GF-D8 (cell line): Measurements from ENCODE around the gene GALNT5.
"Not testable (repeated sequence)": the region's sequence is repeated elsewhere in the genome, so short reads cannot be mapped to it uniquely, and the experiment has no call there.

Experiments
- DNase-seq: peaks from one replicate; lab custom pipeline; 2025; lab: John Stamatoyannopoulos, UW

Gene GALNT5, protein sequence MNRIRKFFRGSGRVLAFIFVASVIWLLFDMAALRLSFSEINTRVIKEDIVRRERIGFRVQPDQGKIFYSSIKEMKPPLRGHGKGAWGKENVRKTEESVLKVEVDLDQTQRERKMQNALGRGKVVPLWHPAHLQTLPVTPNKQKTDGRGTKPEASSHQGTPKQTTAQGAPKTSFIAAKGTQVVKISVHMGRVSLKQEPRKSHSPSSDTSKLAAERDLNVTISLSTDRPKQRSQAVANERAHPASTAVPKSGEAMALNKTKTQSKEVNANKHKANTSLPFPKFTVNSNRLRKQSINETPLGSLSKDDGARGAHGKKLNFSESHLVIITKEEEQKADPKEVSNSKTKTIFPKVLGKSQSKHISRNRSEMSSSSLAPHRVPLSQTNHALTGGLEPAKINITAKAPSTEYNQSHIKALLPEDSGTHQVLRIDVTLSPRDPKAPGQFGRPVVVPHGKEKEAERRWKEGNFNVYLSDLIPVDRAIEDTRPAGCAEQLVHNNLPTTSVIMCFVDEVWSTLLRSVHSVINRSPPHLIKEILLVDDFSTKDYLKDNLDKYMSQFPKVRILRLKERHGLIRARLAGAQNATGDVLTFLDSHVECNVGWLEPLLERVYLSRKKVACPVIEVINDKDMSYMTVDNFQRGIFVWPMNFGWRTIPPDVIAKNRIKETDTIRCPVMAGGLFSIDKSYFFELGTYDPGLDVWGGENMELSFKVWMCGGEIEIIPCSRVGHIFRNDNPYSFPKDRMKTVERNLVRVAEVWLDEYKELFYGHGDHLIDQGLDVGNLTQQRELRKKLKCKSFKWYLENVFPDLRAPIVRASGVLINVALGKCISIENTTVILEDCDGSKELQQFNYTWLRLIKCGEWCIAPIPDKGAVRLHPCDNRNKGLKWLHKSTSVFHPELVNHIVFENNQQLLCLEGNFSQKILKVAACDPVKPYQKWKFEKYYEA

DNA sequence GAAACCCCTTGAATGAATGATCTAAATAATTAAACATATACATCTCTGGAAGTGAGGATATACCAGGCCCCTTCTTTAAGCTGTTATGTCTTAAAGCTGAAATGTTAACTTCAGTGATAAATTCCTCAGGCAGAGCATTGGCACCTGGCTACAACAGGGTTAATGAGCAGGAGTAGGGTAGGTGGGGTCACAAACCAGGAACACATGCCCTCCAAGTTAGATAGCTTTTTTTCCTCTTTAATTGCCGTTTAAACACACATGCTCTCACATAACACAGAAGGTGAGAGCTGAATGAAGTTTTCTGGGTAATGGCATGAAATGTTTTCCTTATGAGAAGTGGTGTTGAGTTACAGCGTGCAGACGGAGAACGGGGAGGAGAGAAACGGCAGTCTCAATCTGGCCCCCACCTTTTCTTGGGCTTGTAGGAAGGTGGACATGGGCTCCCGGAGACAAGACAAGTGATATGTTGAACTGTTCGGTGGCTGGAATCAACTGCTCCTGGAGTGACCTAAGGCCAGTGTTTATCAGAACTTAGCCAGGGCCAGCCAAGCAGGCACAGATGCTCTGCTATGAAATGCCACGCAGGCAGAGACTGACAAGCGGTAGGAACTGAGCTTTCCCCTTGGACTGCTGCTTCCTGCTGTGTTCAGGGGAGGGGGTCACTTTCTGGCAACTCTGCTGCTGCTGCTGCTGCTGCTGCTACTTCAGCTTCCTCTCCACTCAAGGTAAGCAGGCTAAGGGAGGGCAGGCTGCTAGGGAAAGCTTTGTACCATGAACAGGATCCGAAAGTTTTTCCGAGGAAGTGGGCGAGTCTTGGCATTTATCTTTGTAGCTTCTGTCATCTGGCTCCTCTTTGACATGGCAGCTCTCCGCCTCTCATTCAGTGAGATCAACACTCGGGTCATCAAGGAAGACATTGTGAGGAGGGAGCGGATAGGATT lies at the start of gene GALNT5:
GALNT5 (plus strand) TSS at position 394 of the 941 bp plus-strand sequence; CDS start at position 772, 378 bp downstream.
- DNase-seq, result no peak

DNA sequence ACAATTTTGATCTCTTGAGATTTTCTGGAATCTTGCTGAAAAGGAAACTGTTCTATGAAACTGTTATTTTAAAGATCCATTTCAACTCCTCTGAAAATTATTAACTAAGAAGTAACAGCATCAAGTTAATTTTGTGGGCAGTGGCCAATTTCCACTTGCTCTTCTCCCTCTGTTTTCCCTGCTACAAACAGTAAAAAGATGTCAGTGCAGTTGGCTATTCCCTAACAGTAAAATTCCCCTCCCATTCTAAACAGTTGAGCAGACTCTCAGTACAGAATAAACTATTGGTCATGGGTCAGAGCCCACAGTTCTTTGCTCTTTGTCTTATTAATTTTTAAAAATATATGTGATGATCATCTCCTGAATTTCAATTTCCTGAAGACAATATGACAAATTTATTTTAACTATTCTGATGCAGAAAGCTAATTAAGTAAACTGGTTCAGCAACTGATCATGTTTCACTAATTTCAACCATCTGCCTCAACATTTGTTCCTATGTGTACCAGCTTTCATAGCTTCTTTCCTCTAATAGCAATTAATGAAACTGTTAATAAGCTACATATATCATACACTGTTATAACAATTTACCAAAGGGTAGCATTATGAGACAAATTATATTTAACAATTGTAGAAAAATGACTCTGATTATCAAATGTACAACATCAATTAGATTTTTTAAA lies 41.1 kb upstream of the GALNT5 start:
- no peak for DNase-seq

DNA sequence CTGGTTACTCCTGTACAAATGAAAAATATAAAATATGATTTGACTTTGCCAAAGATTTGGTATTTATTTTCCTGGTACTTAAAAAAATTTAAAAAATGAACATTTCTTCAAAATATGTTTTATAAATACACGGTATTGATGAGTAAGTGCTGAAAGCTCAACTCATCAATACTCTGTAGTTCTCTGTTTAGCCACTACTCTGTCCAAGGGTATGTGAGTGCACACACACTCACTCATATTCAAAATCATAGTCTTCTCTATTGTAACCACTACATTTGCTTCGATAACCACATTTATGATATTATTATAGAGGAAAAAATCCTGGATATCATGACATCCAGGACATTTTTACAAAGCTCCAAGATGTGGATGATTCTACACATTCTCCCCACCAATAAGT lies 40.1 kb upstream of the GALNT5 start:
- no peak for DNase-seq

DNA sequence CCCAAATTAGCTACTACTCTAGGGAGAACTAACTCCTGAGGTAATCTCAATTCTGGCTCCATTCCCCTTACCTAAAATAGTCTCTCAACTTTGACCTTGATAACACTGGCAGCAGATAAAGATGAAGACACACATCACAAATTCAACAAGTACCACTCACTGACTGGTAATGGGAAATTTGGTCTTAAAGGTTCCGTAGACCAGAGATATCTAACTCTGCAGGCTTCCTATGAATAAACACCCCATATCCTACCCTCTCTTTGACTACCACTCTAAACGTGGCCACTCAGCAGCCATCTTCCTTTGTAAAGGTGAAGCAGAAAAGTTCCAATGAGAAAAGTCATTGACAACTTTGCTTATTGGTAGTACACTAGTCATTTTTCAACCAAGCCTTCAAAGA lies 38.6 kb upstream of the GALNT5 start:
- no peak for DNase-seq

DNA sequence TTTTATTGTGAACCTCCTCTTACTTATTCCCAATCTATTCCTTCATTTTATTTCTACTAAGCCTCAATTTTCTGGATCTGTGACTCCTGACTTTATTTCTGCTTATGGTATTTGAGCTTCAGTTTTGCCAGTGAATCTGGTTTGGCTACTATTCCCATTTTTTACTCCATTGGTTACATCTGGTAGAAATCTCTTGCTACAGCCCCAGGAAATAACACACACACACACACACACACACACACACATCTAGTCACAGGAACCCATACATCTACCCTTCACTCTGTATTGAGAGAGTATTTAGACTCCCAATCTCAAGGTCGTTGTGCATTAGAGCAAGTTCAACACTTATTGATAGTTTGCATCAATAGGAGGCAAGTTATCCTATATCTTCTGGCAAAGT lies 37.0 kb upstream of the GALNT5 start:
- DNase-seq, result no peak

DNA sequence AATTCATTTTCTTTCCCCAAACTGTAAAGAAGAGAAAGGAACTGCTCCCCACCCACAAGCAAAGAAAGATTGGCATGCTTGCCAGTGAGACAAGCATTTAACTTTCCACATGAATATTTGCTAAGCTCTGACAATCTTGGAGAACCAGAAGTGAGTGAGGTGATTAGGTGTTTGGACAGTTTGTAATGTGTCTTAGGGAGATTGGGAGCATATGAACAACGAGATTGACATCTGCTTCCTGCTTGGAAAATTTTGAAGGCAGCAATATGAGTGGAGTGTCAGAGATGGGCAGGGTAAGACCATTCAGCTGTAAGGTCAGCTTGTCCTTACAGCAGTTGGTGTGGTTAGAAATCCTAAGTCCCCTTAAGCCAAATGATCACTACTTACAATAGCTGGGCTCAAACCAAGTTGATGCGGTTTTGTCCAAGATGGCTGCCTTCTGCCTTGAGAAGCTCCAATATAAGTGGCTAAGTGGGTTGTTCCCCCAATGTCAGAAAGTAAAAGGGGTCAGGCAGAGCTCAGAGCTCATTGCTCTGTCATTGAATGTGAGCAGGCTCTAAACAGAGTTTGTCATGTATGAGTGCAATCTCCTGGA lies 36.0 kb upstream of the GALNT5 start:
- no peak for DNase-seq

DNA sequence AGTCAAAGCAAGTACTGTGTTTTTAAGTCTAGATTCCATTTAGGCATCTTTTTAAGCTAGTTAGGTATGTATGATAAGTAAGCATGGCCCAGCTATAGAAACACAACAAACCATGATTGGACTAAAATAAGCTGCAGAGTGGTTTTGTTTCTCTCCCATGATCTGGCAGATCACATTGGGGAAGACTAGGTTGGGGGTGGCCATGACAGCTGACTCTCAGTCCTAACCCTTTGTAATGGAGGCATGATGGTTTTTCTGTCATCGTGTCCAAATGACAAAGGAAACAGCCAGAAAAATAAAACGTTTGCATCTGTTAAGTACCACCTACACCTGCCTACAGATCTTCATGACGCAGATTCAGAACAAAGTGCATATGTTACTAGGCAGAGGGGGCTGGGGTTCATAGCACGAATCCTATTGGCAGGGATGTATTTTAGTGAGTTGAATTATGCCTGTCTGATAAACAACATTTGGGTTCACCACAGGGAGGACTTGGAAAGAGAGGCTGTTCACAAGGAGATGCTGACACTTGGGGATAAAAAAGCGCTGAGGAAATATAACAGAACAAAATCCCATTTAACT lies 33.8 kb upstream of the GALNT5 start:
- no peak for DNase-seq

DNA sequence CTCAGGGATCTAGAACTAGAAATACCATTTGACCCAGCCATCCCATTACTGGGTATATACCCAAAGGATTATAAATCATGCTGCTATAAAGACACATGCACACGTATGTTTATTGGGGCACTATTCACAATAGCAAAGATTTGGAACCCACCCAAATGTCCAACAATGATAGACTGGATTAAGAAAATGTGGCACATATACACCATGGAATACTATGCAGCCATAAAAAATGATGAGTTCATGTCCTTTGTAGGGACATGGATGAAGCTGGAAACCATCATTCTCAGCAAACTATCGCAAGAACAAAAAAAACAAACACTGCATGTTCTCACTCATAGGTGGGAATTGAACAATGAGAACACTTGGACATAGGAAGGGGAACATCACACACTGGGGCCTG lies 33.1 kb upstream of the GALNT5 start:
- not testable (repeated sequence) for DNase-seq

DNA sequence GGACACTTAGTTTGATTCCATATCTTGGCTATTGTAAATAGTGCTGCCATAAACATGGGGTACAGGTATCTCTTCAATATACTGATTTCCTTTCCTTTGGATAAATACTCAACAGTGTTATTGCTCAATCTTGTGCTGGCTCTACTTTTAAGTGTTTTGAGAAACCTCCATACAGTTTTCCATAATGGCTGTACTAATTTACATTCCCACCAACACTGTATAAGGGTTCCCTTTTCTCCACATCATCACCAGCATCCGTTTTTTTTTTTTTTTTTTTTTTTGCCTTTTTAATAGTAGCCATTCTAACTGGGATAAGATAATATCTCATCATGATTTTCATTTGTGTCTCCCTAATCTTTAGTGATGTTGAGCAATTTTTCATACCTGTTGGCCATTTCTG lies 29.9 kb upstream of the GALNT5 start:
- DNase-seq, result no peak

DNA sequence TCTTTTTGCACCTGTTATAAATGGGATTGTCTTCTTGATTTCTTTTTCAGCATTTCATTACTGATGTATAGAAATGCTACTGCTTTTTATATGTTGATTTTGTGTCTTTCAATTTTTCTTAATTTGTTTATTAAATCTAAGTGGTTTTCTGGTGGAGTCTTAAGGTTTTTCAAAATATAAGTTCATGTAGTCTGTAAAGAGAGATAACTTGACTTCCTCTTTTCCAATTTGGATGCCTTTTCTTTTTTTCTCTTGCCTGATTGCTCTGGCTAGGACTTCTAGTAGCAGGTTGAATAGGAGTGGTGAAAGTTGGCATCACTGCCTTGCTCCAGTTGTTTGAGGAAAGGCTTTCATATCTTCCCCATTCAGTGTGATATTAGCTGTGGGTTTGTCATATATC lies 28.6 kb upstream of the GALNT5 start:
- DNase-seq, result no peak

DNA sequence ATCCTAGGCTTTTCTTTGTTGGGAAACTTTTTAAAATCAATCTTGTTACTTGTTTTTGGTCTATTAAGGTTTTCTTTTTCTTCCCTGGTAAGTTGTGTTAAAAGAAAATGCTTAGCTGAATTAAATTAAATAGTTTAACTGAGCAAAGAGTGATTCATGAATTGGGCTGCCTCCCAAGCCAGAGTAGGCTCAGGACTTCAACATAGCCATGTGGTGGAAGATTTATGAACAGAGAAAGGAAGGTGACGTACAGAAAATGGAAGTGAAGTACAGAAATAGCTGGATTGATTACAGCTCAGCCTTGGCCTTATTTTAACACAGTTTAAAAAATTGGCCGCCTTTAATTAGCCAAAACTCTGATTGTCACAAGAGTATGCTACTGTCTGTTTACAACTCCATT lies 27.9 kb upstream of the GALNT5 start:
- no peak for DNase-seq

DNA sequence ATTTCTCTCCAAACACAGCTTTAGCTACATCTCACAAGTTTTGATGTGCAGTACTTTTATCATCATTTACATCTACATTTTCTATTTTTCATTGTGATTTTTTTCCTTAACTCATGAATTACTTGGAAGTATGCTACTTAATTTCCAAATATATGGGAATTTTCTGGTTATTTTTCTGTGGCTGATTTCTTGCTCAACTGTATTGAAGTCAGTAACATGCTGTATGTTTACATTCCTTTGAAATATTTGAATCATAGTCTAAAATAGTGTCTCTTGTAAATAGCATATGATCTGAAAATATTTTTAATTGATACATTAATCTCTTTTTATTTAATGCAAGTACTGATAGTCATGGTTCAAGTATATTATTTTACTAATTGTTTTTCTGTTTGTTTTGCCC lies 26.0 kb upstream of the GALNT5 start:
- DNase-seq, result no peak

DNA sequence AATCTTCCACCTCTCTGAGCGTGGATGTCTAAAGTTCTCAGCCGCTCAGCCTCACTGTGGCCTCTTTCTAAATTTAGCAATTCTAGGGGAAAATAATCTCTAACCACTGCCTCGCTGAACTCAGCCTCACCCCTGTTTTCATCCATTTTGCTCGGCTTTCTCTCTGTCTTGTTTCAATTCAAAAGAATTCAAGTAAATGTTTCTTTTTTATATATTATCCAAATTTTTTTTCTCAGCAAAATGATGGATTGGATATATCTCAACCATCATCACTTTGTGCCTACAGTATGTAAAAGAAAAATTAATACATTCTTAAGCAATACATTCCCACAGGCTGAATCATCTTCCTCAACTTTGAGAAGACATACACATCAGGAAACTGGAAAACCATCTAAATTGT lies 24.0 kb upstream of the GALNT5 start:
- no peak for DNase-seq

DNA sequence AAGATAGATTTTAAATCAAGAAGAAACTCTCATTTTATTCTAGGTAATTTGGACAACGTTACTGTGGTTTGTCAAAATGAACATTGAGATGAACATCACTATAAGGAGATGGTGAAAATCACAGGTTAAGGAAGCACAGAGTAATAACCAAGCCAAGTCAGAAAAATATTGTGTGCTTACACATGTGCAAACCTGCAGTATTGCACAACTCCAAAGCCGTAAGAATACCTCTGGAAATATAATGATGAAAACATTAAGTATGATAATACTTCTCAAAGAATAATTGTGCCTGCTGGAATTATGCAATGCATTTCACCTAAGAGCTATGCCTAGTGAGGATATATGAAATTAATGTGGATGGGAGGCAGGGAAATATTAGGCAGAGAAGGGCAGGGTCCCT lies 21.1 kb upstream of the GALNT5 start:
- DNase-seq, result no peak

DNA sequence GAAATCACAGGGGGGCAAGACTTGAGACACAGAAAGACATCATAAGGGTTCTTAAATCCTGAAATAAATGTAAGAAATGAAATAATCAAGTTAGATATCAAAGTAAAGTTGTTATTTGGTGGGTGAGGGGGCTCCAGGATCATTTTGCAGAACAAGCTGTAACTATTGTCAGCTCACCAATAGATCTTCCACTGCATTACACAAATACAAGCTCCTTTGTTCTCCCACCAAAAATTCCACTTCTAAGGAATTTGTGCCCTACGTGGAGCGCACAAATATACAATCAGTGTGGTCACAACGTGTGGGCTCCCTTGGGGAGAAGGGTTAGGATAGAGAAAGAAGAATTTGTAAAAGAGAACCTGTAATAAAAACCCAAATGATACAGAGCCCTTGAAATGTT lies 19.2 kb upstream of the GALNT5 start:
- no peak for DNase-seq

DNA sequence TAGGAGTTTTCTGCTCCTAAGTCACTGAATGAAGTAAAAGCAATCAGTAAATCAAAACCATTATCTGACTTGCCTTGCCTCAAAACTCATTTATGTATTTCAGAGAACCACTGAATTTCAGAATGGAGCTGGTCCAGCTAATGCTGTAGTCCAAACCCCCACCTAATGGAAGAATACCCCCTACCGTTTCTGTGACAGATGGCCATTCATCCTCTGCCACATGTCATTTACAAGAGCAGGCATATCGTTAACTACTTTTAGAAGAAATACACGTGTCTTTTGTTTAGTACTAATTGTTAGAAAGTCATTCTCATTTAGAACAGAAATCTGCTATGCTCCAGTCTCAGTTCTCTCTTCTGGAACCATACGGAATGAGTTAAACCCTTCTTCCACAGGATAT lies 12.8 kb upstream of the GALNT5 start:
- no peak for DNase-seq

DNA sequence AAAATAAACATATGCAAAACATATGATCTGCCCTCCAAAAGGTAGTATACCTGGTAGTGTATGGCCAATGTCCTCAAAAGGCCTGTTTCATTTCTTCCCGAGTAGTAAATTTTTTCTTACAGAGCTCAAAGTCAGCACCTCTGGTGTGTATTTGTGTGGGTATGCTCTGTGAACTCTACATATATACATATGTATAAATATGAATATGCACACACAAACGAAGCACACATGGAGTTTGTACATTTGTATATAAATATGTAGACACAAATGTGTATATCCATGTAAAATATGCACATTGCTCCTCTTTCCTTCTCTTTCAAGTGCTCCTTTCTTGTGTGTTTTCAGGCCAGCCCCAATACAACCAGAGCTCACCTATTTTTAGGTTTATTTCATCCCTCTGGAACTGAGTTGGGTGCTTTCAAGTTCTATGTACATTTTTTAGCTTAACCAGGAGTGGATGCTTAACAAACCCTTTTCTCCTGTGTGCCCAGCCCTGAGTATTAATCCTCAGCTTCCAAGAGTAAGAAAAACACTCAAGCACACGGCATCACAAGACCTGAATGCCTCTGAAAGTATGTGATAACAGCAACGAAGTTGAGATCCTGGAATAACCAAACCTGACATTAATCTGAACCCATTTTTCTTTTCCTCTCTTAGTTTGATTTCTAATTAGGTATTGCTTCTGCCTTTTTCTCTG lies 12.2 kb upstream of the GALNT5 start:
- DNase-seq, result no peak

DNA sequence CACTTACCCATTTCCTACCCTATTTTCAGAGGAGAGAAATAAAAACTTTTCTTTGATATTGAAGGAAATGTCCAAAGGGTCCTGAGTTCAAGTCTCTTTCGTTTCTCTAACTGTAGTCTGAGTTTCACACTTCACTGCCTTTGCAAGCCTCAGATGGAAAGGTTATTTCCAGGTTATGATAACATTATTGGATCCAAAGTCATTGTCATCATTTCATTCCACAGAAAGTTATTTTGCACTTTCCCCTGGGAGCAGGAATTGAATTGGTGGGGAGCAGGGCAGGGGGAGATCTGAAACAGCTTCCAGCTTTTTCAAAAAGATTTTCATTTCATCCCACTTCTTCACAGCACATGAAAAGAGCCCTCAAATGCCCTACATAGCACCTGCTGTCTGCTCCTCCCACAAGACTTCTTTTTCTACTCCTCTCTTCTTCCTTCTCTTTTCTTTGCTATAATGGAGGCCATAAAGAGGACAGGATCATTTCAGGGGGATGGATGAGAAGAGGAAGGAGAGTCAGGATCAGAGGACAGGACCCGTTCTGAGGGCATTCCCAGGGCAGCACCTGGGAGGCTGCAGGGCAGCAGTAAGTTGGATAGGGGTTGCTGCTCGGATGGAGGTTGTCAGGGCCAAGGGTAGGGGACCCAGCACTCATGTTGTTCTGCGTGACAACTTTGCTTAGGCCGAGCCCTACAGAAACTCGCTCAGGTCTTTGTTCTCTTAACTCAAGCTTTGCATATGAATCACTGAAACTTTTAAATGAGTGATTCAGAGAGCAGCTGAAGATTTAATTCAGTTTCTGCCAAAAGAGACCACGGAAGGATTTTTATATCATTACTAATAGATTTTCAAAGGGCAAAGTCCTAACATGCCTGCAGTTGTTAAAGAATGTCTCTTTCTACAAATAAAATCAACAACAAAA lies 11.4 kb upstream of the GALNT5 start:
- DNase-seq, result no peak
